Stimulated activated CD4-positive, alpha-beta T cell treated with anti-CD3 and anti-CD28 coated beads, Interleukin-4, amount 100 ng/mL, for 1 hour (primary cell): ENCODE data around the gene RALY.

Experiments used
- DNase-seq: peaks from one replicate; pipeline ENCODE4 v3.0.0-alpha.2; 2020

The RALY gene

DNA sequence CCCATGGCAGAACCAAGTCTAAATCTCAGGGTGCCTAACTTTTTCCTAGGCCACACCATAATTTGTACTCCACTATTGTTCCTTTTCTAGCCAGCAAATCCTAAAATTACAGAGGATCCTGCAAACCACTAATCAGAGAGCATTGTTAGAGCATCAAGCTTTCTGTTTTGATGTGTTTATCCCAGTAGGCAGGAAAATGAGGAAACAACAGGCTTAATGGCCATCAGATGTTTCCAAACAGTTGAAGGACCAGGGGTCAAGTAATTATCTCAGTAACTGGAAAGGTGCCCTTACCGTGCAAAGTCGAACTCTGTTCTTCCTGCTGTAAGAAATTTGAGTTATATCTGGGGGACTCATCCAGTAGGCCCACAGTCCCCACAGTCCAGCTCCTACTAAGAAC, 58.7 kb downstream of the RALY start:
- no peak for DNase-seq

DNA sequence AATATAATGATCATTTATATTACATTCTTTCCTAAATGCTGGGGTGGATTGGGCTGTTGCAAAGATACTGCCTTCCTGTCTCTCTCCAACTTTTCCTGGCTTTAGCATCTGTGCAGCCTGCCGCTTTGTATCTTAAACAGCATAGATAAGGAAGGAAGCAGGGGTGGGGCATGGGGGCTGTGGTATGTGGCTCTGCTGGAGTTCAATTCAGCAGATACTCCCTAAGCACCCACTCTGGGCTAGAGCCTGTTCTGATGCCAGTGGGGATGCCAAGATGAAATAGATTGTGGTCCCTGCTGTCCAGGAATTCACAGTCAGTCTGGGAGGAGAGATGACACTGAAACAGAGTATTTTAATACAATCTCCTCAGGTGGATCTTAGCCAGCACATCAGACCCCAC, 61.6 kb downstream of the RALY start:
- DNase-seq, result no peak

DNA sequence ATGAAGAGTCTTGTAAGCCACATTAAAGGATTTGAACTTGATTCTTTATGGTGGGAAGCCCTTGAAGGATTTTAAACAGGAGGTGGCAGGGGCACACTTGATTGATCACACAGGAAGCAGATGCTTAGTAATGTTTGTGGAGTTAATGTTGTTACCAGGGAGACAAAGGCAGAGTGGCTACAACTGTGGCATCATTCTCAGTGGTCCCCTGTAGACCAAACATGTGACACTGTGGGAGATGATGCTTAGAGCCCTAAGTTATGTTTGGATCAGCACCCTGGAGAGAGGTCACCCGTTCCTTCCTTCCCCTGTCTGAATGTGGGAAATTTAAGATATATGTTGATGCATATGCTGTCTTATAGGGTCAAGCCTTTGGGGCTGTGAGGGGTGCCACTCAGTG, 65.1 kb downstream of the RALY start:
- no peak for DNase-seq

DNA sequence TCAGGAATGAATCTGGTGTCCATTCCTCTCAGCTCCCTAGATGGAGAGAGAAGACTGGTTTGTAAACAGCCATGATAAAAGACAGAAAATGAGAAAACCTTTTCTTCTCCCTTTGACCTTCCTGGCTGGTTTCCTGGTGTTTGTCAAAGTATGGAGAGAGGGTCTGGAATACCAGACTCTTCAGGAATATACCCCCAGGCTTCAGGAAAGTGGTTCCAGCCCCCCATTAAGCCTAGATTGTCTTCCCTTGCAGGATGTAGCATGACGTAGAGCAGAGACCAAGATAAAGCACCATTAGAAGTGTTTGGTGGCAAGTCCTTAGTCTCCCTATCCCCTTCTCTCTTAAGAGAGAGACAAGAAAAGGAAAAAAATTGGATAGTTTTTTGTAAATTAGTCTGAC, 67.3 kb downstream of the RALY start:
- no peak for DNase-seq

DNA sequence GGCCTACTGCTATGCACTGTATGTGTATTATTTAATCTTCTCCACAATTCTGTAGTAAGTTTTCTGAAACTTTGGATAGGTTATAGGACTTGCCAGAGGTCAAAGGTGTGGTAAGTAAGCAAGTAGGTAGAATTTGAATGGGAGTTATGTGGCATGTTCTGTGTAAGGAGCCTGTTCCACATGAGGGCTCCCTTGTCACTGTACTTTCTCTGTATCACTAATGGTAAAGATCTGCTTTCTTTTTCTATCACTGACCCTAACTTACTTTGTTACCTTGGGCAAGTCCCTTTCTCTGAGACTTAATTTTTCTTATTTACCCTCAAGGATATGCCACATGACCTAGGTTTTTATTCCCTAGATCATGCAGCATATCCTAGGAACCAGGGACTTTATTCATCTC, 68.0 kb downstream of the RALY start:
- DNase-seq, result no peak

DNA sequence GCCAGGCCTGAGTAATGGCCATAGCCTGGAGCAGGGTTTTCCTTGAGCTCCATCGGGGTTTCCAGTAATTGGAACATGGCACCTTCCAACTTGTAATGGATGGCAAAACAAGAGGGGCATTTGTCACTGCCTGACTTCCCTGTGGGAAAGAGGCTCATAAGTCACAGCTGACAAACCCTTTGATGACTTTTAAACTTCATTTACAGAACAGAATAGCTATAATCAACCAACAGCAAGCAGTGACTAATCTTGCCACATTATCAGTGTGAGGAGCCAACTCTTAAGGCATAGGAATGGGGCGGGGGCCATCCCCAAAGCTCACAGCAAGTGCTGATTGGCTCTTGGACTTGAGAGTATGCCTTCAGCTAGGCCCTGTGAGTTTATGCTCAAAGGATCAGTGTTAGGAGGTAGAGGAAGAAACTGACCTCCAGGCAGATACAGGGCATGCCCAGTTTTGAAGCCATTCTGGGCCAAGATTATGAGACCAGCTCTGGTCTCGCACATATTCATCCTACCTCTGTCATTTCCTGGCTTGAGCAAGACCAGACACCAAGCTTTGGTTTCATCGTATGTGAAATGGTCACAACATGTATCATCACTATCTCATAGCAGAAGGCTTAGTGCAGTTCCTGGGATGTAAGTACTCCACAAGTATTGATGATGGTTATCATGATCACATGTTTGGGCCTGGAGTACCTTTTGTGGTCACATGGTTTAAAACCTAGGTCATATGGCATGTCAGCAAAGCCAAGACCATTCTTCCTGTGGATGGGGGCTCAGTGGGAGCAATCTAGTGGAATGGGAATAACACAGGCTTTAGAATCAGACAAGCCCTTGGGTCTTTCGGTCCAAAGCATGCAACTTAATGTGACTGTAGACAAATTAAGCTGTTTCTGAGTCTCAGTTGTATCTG, 69.1 kb downstream of the RALY start:
- no peak for DNase-seq

DNA sequence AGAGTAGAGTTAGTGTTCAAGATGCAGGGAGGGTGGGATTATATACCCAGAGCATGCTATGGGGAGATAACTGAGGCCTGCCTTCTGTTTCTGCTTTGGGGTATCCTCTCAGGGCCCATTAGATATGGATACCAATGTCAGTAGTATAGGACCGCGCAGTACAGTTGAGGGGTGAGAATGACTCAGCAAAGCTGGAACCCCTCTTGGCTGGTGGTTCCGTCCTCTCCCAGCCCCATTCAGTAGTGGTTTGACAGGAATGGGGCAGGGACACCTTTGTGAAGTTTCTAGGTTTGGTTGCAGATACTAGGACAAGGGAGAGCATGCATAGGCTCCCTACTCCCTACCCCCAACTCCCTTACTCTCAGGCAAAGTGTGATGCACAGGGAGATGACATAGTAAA, 70.6 kb downstream of the RALY start:
- DNase-seq, result no peak

DNA sequence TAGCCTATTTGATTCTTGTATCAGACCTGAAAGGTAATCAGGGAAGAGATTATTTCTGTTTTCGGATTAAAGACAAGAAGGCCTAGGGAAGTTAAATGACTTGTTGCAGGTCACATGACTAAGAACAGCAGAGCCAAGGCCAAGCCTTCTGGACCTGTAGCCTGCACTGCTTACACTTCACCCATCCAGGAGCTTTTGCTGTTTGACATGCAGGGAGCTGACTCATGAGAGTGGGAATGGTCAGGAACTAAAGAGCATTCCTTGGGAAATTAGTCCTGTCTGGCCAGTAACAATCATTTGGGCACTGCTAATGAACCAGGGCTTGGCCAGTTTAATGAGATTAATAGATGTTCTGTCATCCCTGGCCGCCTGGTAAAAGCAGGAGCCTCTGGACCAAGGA, 71.5 kb downstream of the RALY start:
- no peak for DNase-seq

DNA sequence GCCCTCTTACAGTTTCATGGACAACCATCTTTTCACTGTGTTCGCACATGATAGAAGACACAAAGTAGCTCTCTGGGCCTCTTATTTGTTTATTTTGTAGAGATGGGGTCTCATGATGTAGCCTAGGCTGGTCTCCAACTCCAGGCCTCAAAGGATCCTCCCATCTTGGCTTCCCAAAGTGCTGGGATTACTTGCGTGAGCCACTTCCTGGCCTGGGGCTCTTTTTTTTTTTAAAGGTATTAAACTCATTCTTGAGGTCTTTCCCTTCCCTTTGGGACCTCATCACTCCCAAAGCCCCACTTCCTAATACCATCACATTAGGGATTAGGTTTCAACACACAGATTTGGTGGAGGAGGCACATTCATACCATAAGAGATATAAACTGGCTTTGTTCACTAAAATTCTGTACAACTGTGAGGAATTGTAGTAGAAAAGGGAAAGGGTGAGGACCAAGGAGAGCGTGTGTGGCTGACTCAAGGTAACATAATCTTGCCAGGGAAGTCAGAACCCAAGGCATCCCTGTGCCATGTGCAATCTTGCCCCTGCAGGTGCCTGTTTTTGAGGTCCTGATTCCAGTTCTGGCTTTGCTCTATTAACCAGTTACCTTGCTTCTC, 72.9 kb downstream of the RALY start:
- no peak for DNase-seq

DNA sequence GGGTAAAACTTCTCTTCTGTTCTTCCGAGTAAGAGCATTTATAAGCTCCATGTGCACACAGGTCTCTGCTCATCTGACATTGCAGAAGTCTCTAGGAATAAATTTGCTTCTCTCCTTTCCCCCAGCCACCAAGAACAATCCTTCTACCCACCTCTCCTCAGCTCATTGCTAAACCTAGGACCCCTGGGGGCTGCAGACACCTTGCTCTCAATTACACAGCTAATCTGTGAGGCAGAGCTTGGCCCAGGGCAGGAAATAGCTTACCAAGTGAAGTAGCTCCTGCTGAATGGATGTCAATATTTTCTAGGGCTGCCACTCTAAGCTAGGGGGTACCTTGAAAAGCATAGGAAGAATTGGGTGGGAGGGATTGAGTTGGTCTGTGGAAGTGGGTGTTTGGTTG, 74.3 kb downstream of the RALY start:
- DNase-seq, result no peak

DNA sequence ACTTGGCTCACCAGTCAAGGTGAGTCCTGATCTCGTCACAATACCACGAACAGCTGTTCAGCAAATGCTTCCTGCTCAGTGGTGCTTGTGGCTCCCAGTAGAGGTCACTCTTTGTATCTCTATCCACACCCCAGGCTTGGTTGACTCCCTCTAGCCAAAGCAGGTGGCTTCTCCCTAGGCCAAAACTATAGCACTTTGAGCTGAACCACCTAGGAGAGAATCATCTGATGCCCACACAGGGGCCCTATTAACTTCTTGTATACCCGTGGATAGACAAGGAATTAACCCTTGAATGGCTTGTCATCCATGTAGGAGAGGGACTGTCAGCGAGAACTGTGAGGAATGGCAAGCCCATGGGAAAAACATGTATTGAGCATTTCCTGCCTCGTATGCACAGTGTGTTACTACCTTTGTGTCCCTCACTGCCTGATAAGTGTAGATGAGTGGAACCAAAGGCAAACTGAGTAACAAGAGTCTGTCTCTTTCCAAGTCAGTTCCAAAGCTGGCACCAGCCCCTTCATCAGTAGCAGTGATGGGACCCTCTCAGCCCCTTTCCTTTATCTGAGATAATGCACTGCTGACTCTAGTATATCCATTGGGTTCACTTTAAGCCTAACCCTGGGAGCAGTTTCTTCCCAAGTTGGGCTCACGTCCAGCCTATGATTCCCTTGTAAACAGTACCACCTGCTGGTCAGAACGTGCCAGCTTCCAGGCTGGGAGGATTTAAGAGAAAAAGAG, 75.8 kb downstream of the RALY start:
- DNase-seq, result peak; percentile 52

DNA sequence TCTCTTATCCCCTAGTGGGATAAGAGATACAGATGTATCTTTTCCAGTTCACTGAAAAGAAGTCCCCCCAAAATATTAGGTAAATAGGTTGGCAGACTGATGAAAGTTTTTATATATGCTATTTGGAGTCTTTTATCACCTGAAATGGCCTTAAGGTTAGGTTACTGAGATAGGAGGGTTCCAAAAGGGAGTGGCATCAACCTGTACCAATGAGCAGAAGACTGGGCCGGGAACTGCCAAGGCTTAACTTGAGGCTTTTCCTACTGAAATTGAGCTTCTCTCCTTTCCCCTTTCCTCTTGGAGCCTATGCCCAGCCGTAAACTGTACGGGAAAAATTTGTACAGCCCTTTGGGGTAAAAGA, 76.3 kb downstream of the RALY start:
- DNase-seq, result no peak

DNA sequence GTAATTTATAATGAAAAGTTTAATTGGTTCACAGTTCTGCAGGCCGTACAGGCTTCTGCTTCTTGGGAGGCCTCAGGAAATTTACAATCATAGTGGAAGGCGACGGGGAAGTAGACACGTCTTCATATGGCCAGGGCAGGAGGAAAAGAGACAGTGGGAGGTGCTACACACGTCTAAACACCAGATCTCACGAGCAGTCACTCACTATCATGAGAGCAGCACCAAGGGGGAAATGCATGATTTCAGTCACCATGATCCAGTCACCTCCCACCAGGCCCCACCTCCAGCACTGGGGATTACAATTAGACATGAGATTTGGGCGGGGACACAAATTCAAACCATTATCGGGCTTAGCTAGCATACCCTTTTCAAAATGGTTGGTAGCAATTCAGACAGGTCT, 77.1 kb downstream of the RALY start:
- DNase-seq, result no peak

DNA sequence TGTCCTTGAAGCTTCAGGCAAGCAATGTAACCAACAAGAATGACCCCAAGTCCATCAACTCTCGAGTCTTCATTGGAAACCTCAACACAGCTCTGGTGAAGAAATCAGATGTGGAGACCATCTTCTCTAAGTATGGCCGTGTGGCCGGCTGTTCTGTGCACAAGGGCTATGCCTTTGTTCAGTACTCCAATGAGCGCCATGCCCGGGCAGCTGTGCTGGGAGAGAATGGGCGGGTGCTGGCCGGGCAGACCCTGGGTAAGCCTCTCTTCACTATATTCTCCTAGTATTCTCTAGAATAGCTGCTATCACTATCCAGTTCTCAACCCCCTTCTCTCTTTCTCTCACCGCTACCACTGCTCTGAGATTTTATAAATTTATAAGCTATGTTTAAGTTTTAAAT, 78.4 kb downstream of the RALY start:
- no peak for DNase-seq

DNA sequence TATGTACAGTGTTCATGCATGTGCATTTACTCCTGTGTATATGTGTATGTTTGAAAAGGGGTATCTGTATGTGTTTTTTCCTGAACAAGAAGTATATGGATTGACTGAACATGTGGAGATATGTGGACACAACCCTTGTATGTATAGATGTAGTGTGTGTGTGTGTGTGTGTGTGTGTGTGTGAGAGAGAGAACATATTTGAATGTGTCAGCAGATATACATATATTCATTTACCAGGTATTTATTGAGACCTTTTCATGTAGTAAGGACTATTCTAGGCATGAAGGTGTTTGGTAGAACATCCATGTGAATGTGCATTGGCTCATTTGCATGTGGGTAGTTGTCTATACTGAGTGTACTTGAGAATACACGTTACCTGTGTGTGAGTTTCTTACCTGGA, 79.1 kb downstream of the RALY start:
- no peak for DNase-seq

DNA sequence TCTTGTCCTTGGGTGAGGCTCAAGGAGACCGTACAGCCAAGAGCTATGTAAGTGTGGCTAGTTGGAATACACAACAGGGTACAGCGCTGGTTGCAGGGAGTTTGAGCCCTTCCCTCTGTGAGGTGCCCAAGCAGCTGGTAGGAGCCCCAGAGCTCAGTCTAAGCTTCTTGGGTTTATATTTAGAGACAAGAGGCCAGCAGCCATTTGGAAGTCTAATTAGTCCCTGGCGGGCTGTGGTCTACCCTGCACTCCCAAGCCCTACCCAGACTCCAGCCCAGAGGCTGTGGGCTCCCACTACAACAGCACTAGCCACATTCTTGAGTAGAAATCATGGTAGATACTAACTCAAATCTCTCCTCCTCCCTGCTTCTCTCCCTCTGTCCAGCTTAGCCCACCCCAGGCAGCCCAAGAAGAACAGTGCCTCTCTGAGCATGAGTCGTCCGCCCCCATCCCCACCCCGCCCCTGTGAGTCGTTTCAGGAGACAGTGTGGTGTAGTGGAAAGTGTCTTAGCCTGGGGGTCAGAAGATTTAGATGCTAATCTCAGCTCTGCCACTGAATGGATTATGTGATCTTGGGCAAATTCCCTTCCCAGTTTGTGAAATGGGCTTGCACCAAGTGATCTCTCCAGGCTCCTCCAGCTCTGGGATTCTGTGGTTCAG, 80.5 kb downstream of the RALY start:
- DNase-seq, result no peak

DNA sequence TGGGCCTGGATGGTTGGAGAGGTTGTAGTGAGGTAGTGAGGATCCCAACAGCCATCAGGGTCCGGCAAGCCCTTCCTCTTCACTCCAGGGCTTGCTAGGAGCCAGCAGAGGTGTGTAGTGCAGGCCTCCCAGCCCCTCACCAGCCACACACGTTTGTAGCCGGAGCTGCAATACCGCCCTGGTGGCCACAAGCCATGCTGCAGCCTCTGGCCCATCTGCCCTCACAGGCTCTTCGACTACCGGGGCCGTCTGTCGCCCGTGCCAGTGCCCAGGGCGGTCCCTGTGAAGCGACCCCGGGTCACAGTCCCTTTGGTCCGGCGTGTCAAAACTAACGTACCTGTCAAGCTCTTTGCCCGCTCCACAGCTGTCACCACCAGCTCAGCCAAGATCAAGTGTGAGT, 81.9 kb downstream of the RALY start:
- DNase-seq, result no peak

DNA sequence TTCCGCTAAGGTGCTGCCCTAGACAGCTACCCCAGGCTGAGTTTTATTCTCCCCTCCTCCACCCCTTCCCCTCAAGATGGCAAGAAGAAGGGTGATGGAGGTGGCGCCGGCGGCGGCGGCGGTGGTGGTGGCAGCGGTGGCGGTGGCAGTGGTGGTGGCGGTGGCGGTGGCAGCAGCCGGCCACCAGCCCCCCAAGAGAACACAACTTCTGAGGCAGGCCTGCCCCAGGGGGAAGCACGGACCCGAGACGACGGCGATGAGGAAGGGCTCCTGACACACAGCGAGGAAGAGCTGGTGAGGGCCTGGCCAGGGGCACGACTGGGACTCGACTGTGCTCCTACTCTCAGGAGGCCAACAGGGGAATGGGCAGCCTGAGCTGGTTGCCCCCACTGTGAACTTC, 83.2 kb downstream of the RALY start:
- no peak for DNase-seq

DNA sequence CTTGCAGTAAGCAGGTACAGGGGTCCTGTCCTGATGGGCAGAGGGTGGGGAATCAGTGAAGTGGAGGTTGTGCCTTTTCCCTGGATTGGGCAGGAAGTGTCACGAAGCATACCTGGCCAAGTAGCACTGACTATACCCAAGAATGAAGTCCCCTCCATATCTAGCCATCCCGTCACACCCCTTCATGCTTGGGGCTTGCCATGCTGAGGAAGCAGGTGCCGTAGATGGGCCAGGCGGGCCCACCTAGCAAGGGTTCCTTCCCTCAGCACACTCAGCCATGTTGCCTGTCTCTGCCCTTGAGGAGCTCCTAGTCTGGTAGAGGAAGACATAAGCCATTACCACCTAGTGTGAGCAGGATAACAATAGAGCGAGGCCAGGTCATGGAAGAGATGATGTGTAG, 84.8 kb downstream of the RALY start:
- no peak for DNase-seq

DNA sequence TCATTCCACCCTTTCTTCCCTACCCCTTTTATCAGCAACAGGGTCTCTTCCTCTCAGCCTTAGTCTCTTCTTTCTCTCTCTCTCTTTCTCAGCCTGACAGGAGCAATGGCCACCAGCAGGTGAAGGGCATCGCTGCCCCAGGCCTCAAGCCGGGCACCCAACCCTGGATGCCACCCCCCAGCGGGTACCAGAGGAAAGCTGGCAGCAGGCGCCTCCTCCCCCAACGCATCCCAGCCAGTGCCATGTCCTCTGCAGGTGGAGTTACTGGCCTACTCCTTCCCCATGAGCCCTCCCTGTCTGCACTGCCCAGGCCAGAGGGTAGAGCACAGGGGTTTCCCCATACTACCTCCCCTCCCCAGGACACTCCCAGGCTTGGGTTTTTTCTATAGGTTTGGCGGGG, 86.1 kb downstream of the RALY start:
- no peak for DNase-seq

DNA sequence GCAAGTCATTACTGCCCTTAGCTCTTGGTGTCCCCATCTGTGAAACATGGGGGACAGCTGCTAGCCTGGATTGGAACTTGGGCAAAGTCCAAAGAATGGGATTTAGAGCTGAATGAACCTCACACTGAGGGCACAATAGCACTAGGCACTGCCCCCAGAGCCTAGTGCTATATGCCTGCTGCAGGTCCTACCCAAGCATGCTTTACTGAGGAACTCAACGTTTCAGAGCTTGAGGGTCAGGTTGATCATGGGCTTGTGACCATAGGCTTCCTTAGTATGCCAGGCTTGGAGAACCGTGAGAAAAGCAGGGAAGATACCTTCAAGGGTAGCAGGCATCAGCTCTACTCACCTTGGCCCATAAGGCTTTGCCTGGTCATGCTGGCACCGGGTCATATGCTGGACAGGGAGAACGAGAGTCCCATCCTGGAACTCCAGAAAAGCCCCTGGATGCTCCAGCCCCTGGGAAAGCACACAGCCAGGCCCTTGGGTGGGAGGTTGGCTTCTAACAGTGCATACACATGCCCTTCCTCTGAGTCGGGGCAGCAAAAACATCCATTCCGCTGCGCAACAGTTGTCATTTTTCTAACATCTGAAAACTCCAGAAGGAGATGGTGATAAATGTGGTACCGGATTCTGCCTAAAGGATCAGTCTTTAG, 88.6 kb downstream of the RALY start:
- no peak for DNase-seq

DNA sequence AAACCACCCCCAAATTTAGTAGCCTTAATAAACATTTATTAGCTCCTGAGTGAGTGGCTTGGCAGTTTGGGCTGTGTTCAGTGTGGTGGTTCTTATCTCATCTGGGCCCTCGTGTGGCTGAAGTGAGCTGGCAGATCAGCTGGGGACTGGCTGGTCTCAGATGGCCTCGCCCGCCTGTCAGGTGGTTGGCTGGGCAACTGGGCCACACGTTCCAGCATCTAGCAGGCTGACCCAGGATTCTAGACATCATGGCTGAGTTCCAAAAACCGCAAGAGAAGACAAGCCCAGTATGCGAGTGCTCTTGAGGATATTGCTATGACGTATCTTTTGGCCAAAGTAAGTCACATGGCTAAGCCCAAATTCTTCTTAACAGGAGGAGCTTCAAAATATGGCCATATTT, 89.4 kb downstream of the RALY start:
- DNase-seq, result no peak

DNA sequence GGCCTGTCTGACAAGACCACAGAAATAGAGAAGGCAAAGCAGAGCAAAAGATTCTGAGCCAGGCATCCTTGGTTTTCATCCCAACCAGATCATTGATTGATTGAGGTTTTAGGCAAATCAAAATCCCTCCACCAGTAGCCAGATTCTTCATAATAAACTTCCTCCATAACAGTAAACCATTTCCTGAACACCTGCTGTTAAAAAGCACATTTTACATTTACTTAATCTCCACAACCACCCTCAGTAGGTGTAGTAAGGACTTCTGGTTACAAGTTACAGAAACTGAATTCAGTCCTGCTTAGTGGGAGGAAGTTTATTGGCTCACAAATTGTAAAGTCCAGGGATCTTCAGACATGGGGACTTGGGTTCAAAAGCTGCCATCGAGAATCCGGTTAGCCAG, 90.1 kb downstream of the RALY start:
- no peak for DNase-seq
